Glutamatergic neuron (in vitro differentiated cells): ENCODE measurements around the gene PTPRN2. TPM values are rescaled to one million over a fixed set of nuclear protein-coding genes. Genes with fewer than 3 reads are reported as not detected.
A peak's percentile ranks its signal among the peaks of the same experiment; 100 is the strongest.

Source experiments
- DNase-seq: peaks from one replicate; pipeline ENCODE4 v3.0.0; 2022
- H3K27ac Mint-ChIP-seq: one replicate; pipeline ENCODE4 v1.8.0; 2020; ENCODE audit warnings: mild to moderate bottlenecking, mixed read lengths, inconsistent platforms; ENCODE audit not compliant: unreplicated experiment
- H3K27me3 Mint-ChIP-seq: one replicate; pipeline ENCODE4 v1.8.0; 2020; ENCODE audit warnings: mild to moderate bottlenecking, moderate library complexity, mixed read lengths, inconsistent platforms; ENCODE audit not compliant: unreplicated experiment
- H3K36me3 Mint-ChIP-seq: one replicate; pipeline ENCODE4 v1.8.0; 2020; ENCODE audit warnings: mild to moderate bottlenecking, mixed read lengths, inconsistent platforms; ENCODE audit not compliant: unreplicated experiment
- H3K4me1 Mint-ChIP-seq: one replicate; pipeline ENCODE4 v1.8.0; 2020; ENCODE audit warnings: mild to moderate bottlenecking, low read depth, mixed read lengths, inconsistent platforms; ENCODE audit not compliant: unreplicated experiment
- H3K4me3 Mint-ChIP-seq: one replicate; pipeline ENCODE4 v1.8.0; 2020; ENCODE audit warnings: mild to moderate bottlenecking, mixed read lengths, inconsistent platforms; ENCODE audit not compliant: unreplicated experiment
- H3K9me3 Mint-ChIP-seq: one replicate; pipeline ENCODE4 v1.8.0; 2020; ENCODE audit warnings: mild to moderate bottlenecking, moderate library complexity, mixed read lengths, inconsistent platforms; ENCODE audit not compliant: unreplicated experiment
- total RNA-seq: library from RNA; stranded (reverse); fragmentation: NEBNext Ultra II Directional; extraction: Animal tissue kit (Norgen Biotek cat#: 25700); gene quantifications from one replicate; pipeline ENCODE4 v1.2.1, GENCODE V29; 2021; ENCODE audit not compliant: unreplicated experiment
- TF ChIP-seq, protein P1 (sequence below): fragments of 200-600 bp; sonication (generic); IDR thresholded peaks from one replicate; pipeline ENCODE4 v1.5.0; 2021; ENCODE audit not compliant: partially characterized antibody, unreplicated experiment

Gene PTPRN2
- total RNA-seq, 1 donor from 2014 or later, result 49.0 TPM

DNA sequence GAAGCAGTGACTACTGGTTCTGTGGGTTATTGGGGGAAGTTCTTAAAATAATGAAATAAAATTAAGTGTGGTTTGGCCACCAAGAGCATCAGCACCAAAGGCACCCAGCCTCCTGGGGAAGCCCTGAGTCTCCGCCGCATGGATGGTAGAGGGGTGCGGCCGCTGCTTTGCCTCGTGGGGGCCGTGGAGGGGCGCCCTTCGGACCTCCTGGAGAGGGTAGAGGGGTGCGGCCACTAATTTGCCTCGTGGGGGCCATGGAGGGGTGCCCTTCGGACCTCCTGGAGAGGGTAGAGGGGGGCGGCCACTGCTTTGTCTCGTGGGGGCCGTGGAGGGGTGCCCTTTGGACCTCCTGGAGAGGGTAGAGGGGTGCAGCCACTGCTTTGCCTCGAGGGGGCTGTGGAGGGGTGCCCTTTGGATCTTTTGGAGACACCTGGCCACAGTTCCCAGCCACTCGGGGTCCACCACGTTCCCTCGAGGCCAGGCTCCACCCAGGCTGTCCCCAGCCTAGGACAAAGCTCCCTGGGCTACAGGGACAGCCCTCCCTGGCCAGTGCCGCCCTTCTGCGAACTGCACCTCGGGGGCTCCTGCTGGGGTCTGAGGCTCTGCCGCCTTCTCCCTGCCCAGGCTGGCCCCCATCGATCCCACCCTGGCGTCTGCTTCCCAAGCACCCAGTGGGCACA, 535.1 kb downstream of the PTPRN2 start:
- H3K36me3 Mint-ChIP-seq, result peaks cover 6% of the 10 kb centered on the region
- peaks cover 7% of the 10 kb centered on the region for H3K4me1 Mint-ChIP-seq
- H3K27ac Mint-ChIP-seq, result peak overlapping the region; percentile 15
- H3K27me3 Mint-ChIP-seq, result peaks cover 9% of the 10 kb centered on the region
- H3K4me3 Mint-ChIP-seq, result no peak overlapping the region
- H3K9me3 Mint-ChIP-seq, result peaks cover 16% of the 10 kb centered on the region
- TF ChIP-seq, protein P1, sequence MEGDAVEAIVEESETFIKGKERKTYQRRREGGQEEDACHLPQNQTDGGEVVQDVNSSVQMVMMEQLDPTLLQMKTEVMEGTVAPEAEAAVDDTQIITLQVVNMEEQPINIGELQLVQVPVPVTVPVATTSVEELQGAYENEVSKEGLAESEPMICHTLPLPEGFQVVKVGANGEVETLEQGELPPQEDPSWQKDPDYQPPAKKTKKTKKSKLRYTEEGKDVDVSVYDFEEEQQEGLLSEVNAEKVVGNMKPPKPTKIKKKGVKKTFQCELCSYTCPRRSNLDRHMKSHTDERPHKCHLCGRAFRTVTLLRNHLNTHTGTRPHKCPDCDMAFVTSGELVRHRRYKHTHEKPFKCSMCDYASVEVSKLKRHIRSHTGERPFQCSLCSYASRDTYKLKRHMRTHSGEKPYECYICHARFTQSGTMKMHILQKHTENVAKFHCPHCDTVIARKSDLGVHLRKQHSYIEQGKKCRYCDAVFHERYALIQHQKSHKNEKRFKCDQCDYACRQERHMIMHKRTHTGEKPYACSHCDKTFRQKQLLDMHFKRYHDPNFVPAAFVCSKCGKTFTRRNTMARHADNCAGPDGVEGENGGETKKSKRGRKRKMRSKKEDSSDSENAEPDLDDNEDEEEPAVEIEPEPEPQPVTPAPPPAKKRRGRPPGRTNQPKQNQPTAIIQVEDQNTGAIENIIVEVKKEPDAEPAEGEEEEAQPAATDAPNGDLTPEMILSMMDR, result no peak
- no peak for DNase-seq

- Mint-ChIP-seq H3K36me3 (peaks cover 6% of the 10 kb centered on the region), H3K4me1 (peaks cover 7% of the 10 kb centered on the region), H3K4me3 (no peak overlapping the region), H3K27me3 (peaks cover 6% of the 10 kb centered on the region), H3K9me3 (peaks cover 16% of the 10 kb centered on the region), H3K27ac (no peak overlapping the region)
- no peak for DNase-seq
- TF ChIP-seq, protein P1, result no peak
Observed at GRCh38 chr7:158051776-158052175, 535.8 kb downstream of the PTPRN2 start.

- no peak overlapping the region for H3K27ac Mint-ChIP-seq
- peaks cover 16% of the 10 kb centered on the region for H3K9me3 Mint-ChIP-seq
- TF ChIP-seq, protein P1, result no peak
- peaks cover 6% of the 10 kb centered on the region for H3K27me3 Mint-ChIP-seq
- H3K4me1 Mint-ChIP-seq, result peaks cover 7% of the 10 kb centered on the region
- H3K4me3 Mint-ChIP-seq, result no peak overlapping the region
- no peak for DNase-seq
- H3K36me3 Mint-ChIP-seq, result peaks cover 6% of the 10 kb centered on the region
Observed at GRCh38 chr7:158050978-158051651, 536.5 kb downstream of the PTPRN2 start.

DNA sequence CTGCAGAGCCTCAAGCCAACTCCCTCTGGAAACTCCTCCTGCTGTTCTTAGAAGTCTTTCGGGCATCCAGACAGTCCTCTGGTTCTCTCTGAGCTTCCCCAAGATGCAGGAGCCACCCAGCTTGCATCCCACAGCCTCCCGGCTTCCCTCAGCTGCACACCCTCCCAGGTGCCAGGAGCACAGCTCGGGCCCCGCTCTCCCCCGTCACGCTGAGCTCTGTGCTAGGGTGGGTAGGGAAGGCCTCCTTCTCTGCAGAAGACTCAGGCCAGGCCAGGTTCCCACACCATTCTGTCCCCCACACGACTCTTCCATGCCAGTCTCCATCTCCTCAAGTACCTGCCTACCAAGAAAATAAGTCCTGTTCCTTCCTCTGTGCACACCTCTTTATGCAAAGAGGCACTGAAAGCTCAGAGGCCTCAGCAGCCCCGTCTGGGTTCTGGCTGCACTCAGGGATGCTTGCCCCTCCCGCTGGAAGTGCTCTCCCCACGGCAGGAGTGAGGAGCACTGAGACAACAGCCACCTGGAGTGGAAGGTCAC, 537.1 kb downstream of the PTPRN2 start:
- Mint-ChIP-seq H3K27ac (no peak overlapping the region), H3K9me3 (peaks cover 12% of the 10 kb centered on the region), H3K27me3 (peaks cover 6% of the 10 kb centered on the region), H3K36me3 (peaks cover 6% of the 10 kb centered on the region), H3K4me3 (peak overlapping the region; percentile 20), H3K4me1 (peaks cover 7% of the 10 kb centered on the region)
- no peak for DNase-seq
- TF ChIP-seq, protein P1, result no peak

DNA sequence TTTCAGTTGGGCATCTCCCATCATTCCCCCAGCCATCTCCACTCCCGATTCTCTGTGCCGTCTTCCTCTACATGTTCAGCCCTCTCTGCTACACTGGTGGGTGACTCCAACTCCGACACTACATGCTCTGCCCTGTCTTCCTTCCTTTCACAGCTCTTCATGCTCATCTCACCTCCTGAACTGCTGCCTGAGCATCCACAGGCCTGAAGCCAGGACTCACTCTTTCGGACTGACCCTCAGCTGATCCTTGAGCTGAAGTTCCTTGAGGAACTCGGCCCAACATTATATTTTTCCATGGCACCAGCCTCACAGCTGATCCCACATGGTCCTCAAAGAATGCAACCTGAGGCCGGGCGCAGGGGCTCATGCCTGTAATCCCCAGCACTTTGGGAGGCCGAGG, 538.4 kb downstream of the PTPRN2 start:
- H3K27ac Mint-ChIP-seq, result no peak overlapping the region
- peaks cover 3% of the 10 kb centered on the region for H3K27me3 Mint-ChIP-seq
- H3K4me3 Mint-ChIP-seq, result no peak overlapping the region
- H3K36me3 Mint-ChIP-seq, result peaks cover 6% of the 10 kb centered on the region
- peaks cover 14% of the 10 kb centered on the region for H3K9me3 Mint-ChIP-seq
- no peak for DNase-seq
- peaks cover 7% of the 10 kb centered on the region for H3K4me1 Mint-ChIP-seq
- TF ChIP-seq, protein P1, result no peak
